ENCODE data around the gene OSBPL9. TPM values are rescaled to one million over a fixed set of nuclear protein-coding genes. Genes with fewer than 3 reads are reported as not detected.
A peak's percentile ranks its signal among the peaks of the same experiment; 100 is the strongest.

The OSBPL9 gene
- total and polyA plus RNA-seq, 8 donors: 63.1 to 139 (median 114) TPM

GRCh38 chr1:51671527-51672325 lies 54.8 kb downstream of the OSBPL9 start:
- intact Hi-C loops (cut with DNase I): no loop called here
- Histone ChIP-seq H3K9me3 (no peaks in the 10 kb centered on the region), H3K4me1 (peaks cover 0 to 12% of the 10 kb centered on the region in 2 donors), H3K4me3 (no peak overlapping the region), H3K27me3 (no peaks in the 10 kb centered on the region), H3K36me3 (no peaks in the 10 kb centered on the region), H3K27ac (no peak overlapping the region)
- no peak for ATAC-seq
- TF ChIP-seq CTCF (IDR thresholded peaks at IDR 0.05): no peak
- DNase-seq: no peak

GRCh38 chr1:51673279-51673678 lies 56.4 kb downstream of the OSBPL9 start:
- ATAC-seq (no peak), DNase-seq (no peak)
- no peak for TF ChIP-seq CTCF (IDR thresholded peaks at IDR 0.05)
- intact Hi-C loops (cut with DNase I): no loop called here
- Histone ChIP-seq H3K4me1 (peaks cover 0 to 9% of the 10 kb centered on the region in 2 donors), H3K9me3 (no peaks in the 10 kb centered on the region), H3K4me3 (no peak overlapping the region), H3K27me3 (no peaks in the 10 kb centered on the region), H3K36me3 (no peaks in the 10 kb centered on the region), H3K27ac (no peak overlapping the region)

GRCh38 chr1:51675177-51675780 lies 58.4 kb downstream of the OSBPL9 start:
- H3K4me1 ChIP-seq: peaks cover 0 to 9% of the 10 kb centered on the region in 2 donors
- no peaks in the 10 kb centered on the region for H3K36me3 ChIP-seq
- H3K27ac ChIP-seq: no peak overlapping the region
- no peaks in the 10 kb centered on the region for H3K9me3 ChIP-seq
- H3K27me3 ChIP-seq: no peaks in the 10 kb centered on the region
- TF ChIP-seq CTCF (IDR thresholded peaks at IDR 0.05): no peak
- H3K4me3 ChIP-seq: no peak overlapping the region
- intact Hi-C loops (cut with DNase I): no loop called here
- ATAC-seq (peak; percentile 22), DNase-seq (no peak)

GRCh38 chr1:51679435-51679834 lies 62.5 kb downstream of the OSBPL9 start:
- TF ChIP-seq CTCF (IDR thresholded peaks at IDR 0.05): no peak
- ATAC-seq: no peak
- H3K4me1 ChIP-seq: no peaks in the 10 kb centered on the region

GRCh38 chr1:51684776-51685175 lies 67.9 kb downstream of the OSBPL9 start:
- H3K27me3 ChIP-seq: no peaks in the 10 kb centered on the region
- peaks cover 0 to 14% of the 10 kb centered on the region in 2 donors for H3K4me1 ChIP-seq
- no peak overlapping the region for H3K27ac ChIP-seq
- no peak overlapping the region for H3K4me3 ChIP-seq
- H3K9me3 ChIP-seq: no peaks in the 10 kb centered on the region
- intact Hi-C loops (cut with DNase I): no loop called here
- no peak for TF ChIP-seq CTCF (IDR thresholded peaks at IDR 0.05)
- H3K36me3 ChIP-seq: no peaks in the 10 kb centered on the region
- DNase-seq (no peak), ATAC-seq (no peak)

More at GRCh38 chr1:51679435-51679834, 62.5 kb downstream of the OSBPL9 start:
- H3K36me3 ChIP-seq: no peaks in the 10 kb centered on the region
- H3K27me3 ChIP-seq: no peaks in the 10 kb centered on the region
- no peak for DNase-seq
- no peak overlapping the region for H3K4me3 ChIP-seq
- H3K9me3 ChIP-seq: no peaks in the 10 kb centered on the region
- intact Hi-C loops (cut with DNase I): no loop called here
- no peak overlapping the region for H3K27ac ChIP-seq
